Frontal cortex (tissue), 1 donor: ENCODE data around the gene NPY4R2. TPM values are rescaled to one million over a fixed set of nuclear protein-coding genes. Genes with fewer than 3 reads are reported as not detected.

Experiments used
- total RNA-seq: library from RNA; depleted of rRNA; stranded (reverse); fragments of >200 nt; gene quantifications from one replicate; pipeline ENCODE4 v1.2.3, GENCODE V29; 2014

Gene NPY4R2
- total RNA-seq, 1 donor from 2014 or later, result under 0.01 TPM

Other genes starting within 250 kb of the NPY4R2 start
- not detected for gene SYT15B, start 155.1 kb upstream of the NPY4R2 start, total RNA-seq
- not detected for gene FAM25C, start 81.1 kb downstream of the NPY4R2 start, total RNA-seq